ENCODE measurements around the gene ZSWIM5.
"Not testable (repeated sequence)": the region's sequence is repeated elsewhere in the genome, so short reads cannot be mapped to it uniquely, and the experiment has no call there.

ZSWIM5 gene

GRCh38 chr1:45179918-45180519 is 26.4 kb downstream of the ZSWIM5 start:
- H3K9me3 ChIP-seq (ENCODE audit: control extremely low read depth in 1 of 5, control insufficient read depth in 4 of 5, insufficient read depth in 2 of 5, low read depth in 1 of 5, low read length in 4 of 5); H3K4me3 ChIP-seq (ENCODE audit: control insufficient read depth in 1 of 7, extremely low read depth in 1 of 7, insufficient read depth in 4 of 7, low read depth in 2 of 7, low read length in 6 of 7); H3K27me3 ChIP-seq (replicated peaks in 2 of 5; ENCODE audit: control insufficient read depth in 4 of 5, insufficient read depth in 5 of 5, low read length in 4 of 5); DNase-seq; H3K4me1 ChIP-seq (ENCODE audit: control extremely low read depth in 1 of 4, control insufficient read depth in 4 of 4, insufficient read depth in 4 of 4, low read length in 3 of 4); H3K36me3 ChIP-seq (ENCODE audit: control insufficient read depth in 4 of 4, insufficient read depth in 4 of 4, low read length in 3 of 4); H3K27ac ChIP-seq (ENCODE audit: insufficient read depth in 1 of 2, low read depth in 1 of 2, low read length in 2 of 2, poor library complexity in 1 of 2, severe bottlenecking in 2 of 2); POLR2A ChIA-PET; CTCF ChIA-PET: not testable (repeated sequence)
- 94% methylated on average over 10 of the region's 21 CpGs for WGBS (ENCODE audit: insufficient coverage)

DNA sequence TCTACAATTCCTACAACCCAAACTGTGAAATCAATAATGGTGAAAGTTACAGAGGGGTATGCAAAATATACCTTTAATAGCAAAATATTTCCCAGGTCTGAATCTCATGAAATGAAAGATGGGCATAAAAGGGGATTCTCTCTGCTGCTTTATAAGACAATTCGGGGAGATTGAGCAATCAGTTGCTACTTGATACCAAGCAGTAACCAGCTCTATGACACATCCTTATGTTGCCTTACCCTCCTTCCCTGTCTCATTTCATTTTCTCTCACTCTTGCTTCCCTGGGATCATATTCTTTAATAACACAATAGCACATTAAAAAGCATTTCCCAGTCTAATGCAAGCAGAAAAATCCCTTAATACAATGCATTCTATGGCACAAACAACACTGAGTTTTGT is 29.0 kb downstream of the ZSWIM5 start:
- H3K4me3 ChIP-seq (ENCODE audit: control insufficient read depth in 1 of 7, extremely low read depth in 1 of 7, insufficient read depth in 4 of 7, low read depth in 2 of 7, low read length in 6 of 7): no peak overlapping the region
- no peak overlapping the region for H3K27ac ChIP-seq (ENCODE audit: insufficient read depth in 1 of 2, low read depth in 1 of 2, low read length in 2 of 2, poor library complexity in 1 of 2, severe bottlenecking in 2 of 2)
- H3K4me1 ChIP-seq (ENCODE audit: control extremely low read depth in 1 of 4, control insufficient read depth in 4 of 4, insufficient read depth in 4 of 4, low read length in 3 of 4): no peaks in the 10 kb centered on the region
- peaks cover 0 to 8% (median 2%) of the 10 kb centered on the region in 5 experiments for H3K9me3 ChIP-seq (ENCODE audit: control extremely low read depth in 1 of 5, control insufficient read depth in 4 of 5, insufficient read depth in 2 of 5, low read depth in 1 of 5, low read length in 4 of 5)
- no peak for DNase-seq
- 100% methylated on average over 1 of the region's 1 CpG for WGBS (ENCODE audit: insufficient coverage)
- H3K27me3 ChIP-seq (replicated peaks in 2 of 5; ENCODE audit: control insufficient read depth in 4 of 5, insufficient read depth in 5 of 5, low read length in 4 of 5): no peaks in the 10 kb centered on the region
- CTCF ChIA-PET: no interaction called here
- POLR2A ChIA-PET: no interaction called here
- no peaks in the 10 kb centered on the region for H3K36me3 ChIP-seq (ENCODE audit: control insufficient read depth in 4 of 4, insufficient read depth in 4 of 4, low read length in 3 of 4)

DNA sequence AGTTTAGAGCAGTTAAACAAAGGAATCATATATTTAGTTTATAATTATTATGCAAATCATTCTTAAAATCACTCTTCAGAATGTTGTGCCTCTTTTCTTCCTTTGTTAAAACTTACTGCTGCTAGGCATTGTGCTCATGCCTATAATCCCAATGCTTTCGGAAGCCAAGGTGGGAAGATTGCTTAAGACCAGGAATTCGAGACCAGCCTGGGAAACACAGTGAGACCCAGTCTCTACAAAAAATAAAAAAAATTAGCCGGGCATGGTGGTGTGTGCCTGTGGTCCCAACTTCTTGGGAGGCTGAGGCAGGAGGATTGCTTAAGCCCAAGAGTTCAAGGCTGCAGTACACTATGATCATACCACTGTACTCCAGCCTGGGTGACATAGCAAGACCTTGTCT is 33.6 kb downstream of the ZSWIM5 start:
- Histone ChIP-seq H3K9me3 (ENCODE audit: control extremely low read depth in 1 of 5, control insufficient read depth in 4 of 5, insufficient read depth in 2 of 5, low read depth in 1 of 5, low read length in 4 of 5) (no peaks in the 10 kb centered on the region), H3K27me3 (replicated peaks in 2 of 5; ENCODE audit: control insufficient read depth in 4 of 5, insufficient read depth in 5 of 5, low read length in 4 of 5) (no peaks in the 10 kb centered on the region), H3K4me3 (ENCODE audit: control insufficient read depth in 1 of 7, extremely low read depth in 1 of 7, insufficient read depth in 4 of 7, low read depth in 2 of 7, low read length in 6 of 7) (no peak overlapping the region), H3K4me1 (ENCODE audit: control extremely low read depth in 1 of 4, control insufficient read depth in 4 of 4, insufficient read depth in 4 of 4, low read length in 3 of 4) (no peaks in the 10 kb centered on the region), H3K36me3 (ENCODE audit: control insufficient read depth in 4 of 4, insufficient read depth in 4 of 4, low read length in 3 of 4) (no peaks in the 10 kb centered on the region), H3K27ac (ENCODE audit: insufficient read depth in 1 of 2, low read depth in 1 of 2, low read length in 2 of 2, poor library complexity in 1 of 2, severe bottlenecking in 2 of 2) (no peak overlapping the region)
- ChIA-PET CTCF (interaction anchor here (0.5 kb wide), 1 partner anchor 111 kb away, joined by 3 read pairs; no protein-coding TSS in a partner anchor), POLR2A (no interaction called here)
- DNase-seq: no peak
- 100% methylated on average over 3 of the region's 3 CpGs for WGBS (ENCODE audit: insufficient coverage)

- ChIA-PET CTCF (no interaction called here), POLR2A (no interaction called here)
- H3K4me1 ChIP-seq (ENCODE audit: control extremely low read depth in 1 of 4, control insufficient read depth in 4 of 4, insufficient read depth in 4 of 4, low read length in 3 of 4): no peaks in the 10 kb centered on the region
- no peaks in the 10 kb centered on the region for H3K9me3 ChIP-seq (ENCODE audit: control extremely low read depth in 1 of 5, control insufficient read depth in 4 of 5, insufficient read depth in 2 of 5, low read depth in 1 of 5, low read length in 4 of 5)
- DNase-seq: no peak
- H3K27me3 ChIP-seq (replicated peaks in 2 of 5; ENCODE audit: control insufficient read depth in 4 of 5, insufficient read depth in 5 of 5, low read length in 4 of 5): no peaks in the 10 kb centered on the region
- H3K36me3 ChIP-seq (ENCODE audit: control insufficient read depth in 4 of 4, insufficient read depth in 4 of 4, low read length in 3 of 4): no peaks in the 10 kb centered on the region
- WGBS (ENCODE audit: insufficient coverage): 100% methylated on average over 1 of the region's 7 CpGs
- no peak overlapping the region for H3K4me3 ChIP-seq (ENCODE audit: control insufficient read depth in 1 of 7, extremely low read depth in 1 of 7, insufficient read depth in 4 of 7, low read depth in 2 of 7, low read length in 6 of 7)
- H3K27ac ChIP-seq (ENCODE audit: insufficient read depth in 1 of 2, low read depth in 1 of 2, low read length in 2 of 2, poor library complexity in 1 of 2, severe bottlenecking in 2 of 2): no peak overlapping the region
These were observed 34.4 kb downstream of the ZSWIM5 start for GRCh38 chr1:45172005-45172404.

GRCh38 chr1:45171575-45171974 is 34.8 kb downstream of the ZSWIM5 start:
- H3K36me3 ChIP-seq (ENCODE audit: control insufficient read depth in 4 of 4, insufficient read depth in 4 of 4, low read length in 3 of 4): no peaks in the 10 kb centered on the region
- no CpG with 5 or more reads among the region's 1 CpG for WGBS (ENCODE audit: insufficient coverage)
- CTCF ChIA-PET: no interaction called here

GRCh38 chr1:45170151-45170742 is 36.2 kb downstream of the ZSWIM5 start:
- ChIA-PET POLR2A (no interaction called here), CTCF (no interaction called here)
- Histone ChIP-seq H3K4me3 (ENCODE audit: control insufficient read depth in 1 of 7, extremely low read depth in 1 of 7, insufficient read depth in 4 of 7, low read depth in 2 of 7, low read length in 6 of 7) (no peak overlapping the region), H3K27me3 (replicated peaks in 2 of 5; ENCODE audit: control insufficient read depth in 4 of 5, insufficient read depth in 5 of 5, low read length in 4 of 5) (no peaks in the 10 kb centered on the region), H3K4me1 (ENCODE audit: control extremely low read depth in 1 of 4, control insufficient read depth in 4 of 4, insufficient read depth in 4 of 4, low read length in 3 of 4) (no peaks in the 10 kb centered on the region), H3K27ac (ENCODE audit: insufficient read depth in 1 of 2, low read depth in 1 of 2, low read length in 2 of 2, poor library complexity in 1 of 2, severe bottlenecking in 2 of 2) (no peak overlapping the region), H3K9me3 (ENCODE audit: control extremely low read depth in 1 of 5, control insufficient read depth in 4 of 5, insufficient read depth in 2 of 5, low read depth in 1 of 5, low read length in 4 of 5) (no peaks in the 10 kb centered on the region), H3K36me3 (ENCODE audit: control insufficient read depth in 4 of 4, insufficient read depth in 4 of 4, low read length in 3 of 4) (no peaks in the 10 kb centered on the region)
- no peak for DNase-seq
- 89% methylated on average over 3 of the region's 4 CpGs for WGBS (ENCODE audit: insufficient coverage)

More at GRCh38 chr1:45171575-45171974, 34.8 kb downstream of the ZSWIM5 start:
- Histone ChIP-seq H3K4me1 (ENCODE audit: control extremely low read depth in 1 of 4, control insufficient read depth in 4 of 4, insufficient read depth in 4 of 4, low read length in 3 of 4) (no peaks in the 10 kb centered on the region), H3K27me3 (replicated peaks in 2 of 5; ENCODE audit: control insufficient read depth in 4 of 5, insufficient read depth in 5 of 5, low read length in 4 of 5) (no peaks in the 10 kb centered on the region), H3K9me3 (ENCODE audit: control extremely low read depth in 1 of 5, control insufficient read depth in 4 of 5, insufficient read depth in 2 of 5, low read depth in 1 of 5, low read length in 4 of 5) (no peaks in the 10 kb centered on the region), H3K4me3 (ENCODE audit: control insufficient read depth in 1 of 7, extremely low read depth in 1 of 7, insufficient read depth in 4 of 7, low read depth in 2 of 7, low read length in 6 of 7) (no peak overlapping the region), H3K27ac (ENCODE audit: insufficient read depth in 1 of 2, low read depth in 1 of 2, low read length in 2 of 2, poor library complexity in 1 of 2, severe bottlenecking in 2 of 2) (no peak overlapping the region)
- POLR2A ChIA-PET: no interaction called here
- no peak for DNase-seq

DNA sequence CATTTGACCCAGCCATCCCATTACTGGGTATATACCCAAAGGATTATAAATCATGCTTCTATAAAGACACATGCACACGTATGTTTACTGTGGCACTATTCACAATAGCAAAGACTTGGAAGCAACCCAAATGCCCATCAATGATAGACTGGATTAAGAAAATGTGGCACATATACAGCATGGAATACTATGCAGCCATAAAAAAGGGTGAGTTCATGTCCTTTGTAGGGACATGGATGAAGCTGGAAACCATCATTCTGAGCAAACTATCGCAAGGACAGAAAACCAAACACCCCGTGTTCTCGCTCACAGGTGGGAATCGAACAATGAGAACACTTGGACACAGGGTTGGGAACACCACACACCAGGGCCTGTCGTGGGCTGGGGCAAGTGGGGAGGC is 38.5 kb downstream of the ZSWIM5 start:
- H3K27ac ChIP-seq (ENCODE audit: insufficient read depth in 1 of 2, low read depth in 1 of 2, low read length in 2 of 2, poor library complexity in 1 of 2, severe bottlenecking in 2 of 2); POLR2A ChIA-PET; H3K4me1 ChIP-seq (ENCODE audit: control extremely low read depth in 1 of 4, control insufficient read depth in 4 of 4, insufficient read depth in 4 of 4, low read length in 3 of 4); DNase-seq; CTCF ChIA-PET; H3K9me3 ChIP-seq (ENCODE audit: control extremely low read depth in 1 of 5, control insufficient read depth in 4 of 5, insufficient read depth in 2 of 5, low read depth in 1 of 5, low read length in 4 of 5); H3K36me3 ChIP-seq (ENCODE audit: control insufficient read depth in 4 of 4, insufficient read depth in 4 of 4, low read length in 3 of 4); H3K4me3 ChIP-seq (ENCODE audit: control insufficient read depth in 1 of 7, extremely low read depth in 1 of 7, insufficient read depth in 4 of 7, low read depth in 2 of 7, low read length in 6 of 7); H3K27me3 ChIP-seq (replicated peaks in 2 of 5; ENCODE audit: control insufficient read depth in 4 of 5, insufficient read depth in 5 of 5, low read length in 4 of 5): not testable (repeated sequence)
- WGBS (ENCODE audit: insufficient coverage): no CpG with 5 or more reads among the region's 6 CpGs

All from common myeloid progenitor, CD34-positive (primary cell).